T-helper 2 cell treated with Interferon-gamma antibody and Interleukin-4, amounts not matched to agents 5 μg/mL and 100 μg/mL, for 36 hours (primary cell): ENCODE results near the gene TRDMT1.

Source experiments
- DNase-seq: peaks from one replicate; pipeline ENCODE4 v3.0.0; 2021; ENCODE audit warnings: low spot score
- H3K27ac Mint-ChIP-seq: one replicate; pipeline ENCODE4 v1.8.0; 2021; ENCODE audit warnings: mild to moderate bottlenecking, mixed read lengths
- H3K27me3 Mint-ChIP-seq: one replicate; pipeline ENCODE4 v1.8.0; 2021; ENCODE audit warnings: low read depth, mixed read lengths
- H3K36me3 Mint-ChIP-seq: one replicate; pipeline ENCODE4 v1.8.0; 2021; ENCODE audit warnings: low read depth, mixed read lengths
- H3K4me1 Mint-ChIP-seq: one replicate; pipeline ENCODE4 v1.8.0; 2021; ENCODE audit warnings: low read depth, mixed read lengths
- H3K4me3 Mint-ChIP-seq: one replicate; pipeline ENCODE4 v1.8.0; 2022; ENCODE audit warnings: mild to moderate bottlenecking, moderate library complexity, mixed read lengths
- H3K9me3 Mint-ChIP-seq: one replicate; pipeline ENCODE4 v1.8.0; 2021; ENCODE audit warnings: mixed read lengths

The TRDMT1 gene

DNA sequence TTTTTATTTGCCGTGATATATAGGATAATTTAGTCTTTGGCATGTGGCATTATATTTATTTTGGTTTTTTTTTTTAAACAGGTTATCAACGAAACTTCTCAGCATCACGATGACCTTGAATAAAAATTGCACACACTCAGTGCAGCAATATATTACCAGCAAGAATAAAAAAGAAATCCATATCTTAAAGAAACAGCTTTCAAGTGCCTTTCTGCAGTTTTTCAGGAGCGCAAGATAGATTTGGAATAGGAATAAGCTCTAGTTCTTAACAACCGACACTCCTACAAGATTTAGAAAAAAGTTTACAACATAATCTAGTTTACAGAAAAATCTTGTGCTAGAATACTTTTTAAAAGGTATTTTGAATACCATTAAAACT lies 35.7 kb upstream of the TRDMT1 start:
- no peak for DNase-seq
- Mint-ChIP-seq H3K4me3 (no peak overlapping the region), H3K27ac (no peak overlapping the region), H3K36me3 (peaks cover 54% of the 10 kb centered on the region), H3K27me3 (no peaks in the 10 kb centered on the region), H3K9me3 (no peaks in the 10 kb centered on the region), H3K4me1 (peaks cover 29% of the 10 kb centered on the region)

GRCh38 chr10:17236468-17237148 lies 35.1 kb upstream of the TRDMT1 start:
- no peak overlapping the region for H3K27ac Mint-ChIP-seq
- DNase-seq = no peak
- no peak overlapping the region for H3K4me3 Mint-ChIP-seq
- H3K36me3 Mint-ChIP-seq = peaks cover 59% of the 10 kb centered on the region
- H3K9me3 Mint-ChIP-seq = no peaks in the 10 kb centered on the region
- H3K4me1 Mint-ChIP-seq = peaks cover 32% of the 10 kb centered on the region
- no peaks in the 10 kb centered on the region for H3K27me3 Mint-ChIP-seq

- Mint-ChIP-seq H3K4me1 (peaks cover 36% of the 10 kb centered on the region), H3K27me3 (no peaks in the 10 kb centered on the region), H3K36me3 (peaks cover 74% of the 10 kb centered on the region), H3K4me3 (peak overlapping the region; percentile 50), H3K9me3 (no peaks in the 10 kb centered on the region), H3K27ac (no peak overlapping the region)
- DNase-seq = no peak
Observed at GRCh38 chr10:17235136-17235535, 33.7 kb upstream of the TRDMT1 start.

DNA sequence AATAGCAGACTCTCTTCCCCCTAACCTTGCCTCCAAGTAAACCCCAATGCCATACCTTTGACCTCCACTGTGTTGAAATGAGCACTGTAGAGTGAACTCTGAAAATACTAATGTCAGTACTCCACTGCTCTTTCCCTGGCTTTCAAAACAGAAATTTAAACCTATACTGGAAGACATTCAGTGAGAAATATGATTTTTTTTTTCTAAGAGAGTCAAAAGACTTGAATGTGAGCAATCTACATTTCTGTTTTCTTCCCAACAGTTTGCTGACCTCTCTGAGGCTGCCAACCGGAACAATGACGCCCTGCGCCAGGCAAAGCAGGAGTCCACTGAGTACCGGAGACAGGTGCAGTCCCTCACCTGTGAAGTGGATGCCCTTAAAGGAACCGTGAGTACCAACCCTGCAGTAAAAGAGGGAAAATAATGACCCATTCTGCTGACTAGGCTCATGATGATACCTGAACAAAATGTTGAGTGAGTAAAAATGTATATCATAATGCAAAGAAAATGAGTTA lies 33.0 kb upstream of the TRDMT1 start:
- no peak for DNase-seq
- Mint-ChIP-seq H3K9me3 (no peaks in the 10 kb centered on the region), H3K36me3 (peaks cover 79% of the 10 kb centered on the region), H3K4me1 (peaks cover 36% of the 10 kb centered on the region), H3K27me3 (no peaks in the 10 kb centered on the region), H3K27ac (peak overlapping the region; percentile 3), H3K4me3 (peak overlapping the region; percentile 50)

DNA sequence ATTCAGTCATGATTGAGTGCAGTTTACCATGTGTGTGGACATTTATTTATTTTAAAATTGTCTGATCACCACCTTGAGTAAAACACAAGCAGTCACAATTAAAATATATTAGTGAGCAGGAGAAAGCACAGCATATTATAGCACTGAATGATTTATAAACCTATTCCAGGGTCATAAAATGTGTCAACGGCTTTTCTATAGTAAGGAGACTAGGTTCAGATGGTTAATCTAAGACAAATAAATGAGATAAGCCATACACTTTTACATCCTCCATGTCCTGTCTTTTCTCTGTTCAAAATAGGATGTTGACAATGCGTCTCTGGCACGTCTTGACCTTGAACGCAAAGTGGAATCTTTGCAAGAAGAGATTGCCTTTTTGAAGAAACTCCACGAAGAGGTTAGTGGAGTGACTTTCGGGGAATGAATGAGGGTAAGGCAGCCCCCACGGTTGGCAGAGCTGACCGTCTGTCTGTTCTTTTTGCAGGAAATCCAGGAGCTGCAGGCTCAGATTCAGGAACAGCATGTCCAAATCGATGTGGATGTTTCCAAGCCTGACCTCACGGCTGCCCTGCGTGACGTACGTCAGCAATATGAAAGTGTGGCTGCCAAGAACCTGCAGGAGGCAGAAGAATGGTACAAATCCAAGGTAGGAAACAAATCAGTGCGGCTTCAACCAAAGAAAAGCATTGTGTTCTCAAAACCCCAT lies 32.0 kb upstream of the TRDMT1 start:
- peak overlapping the region; percentile 26 for H3K4me3 Mint-ChIP-seq
- no peak for DNase-seq
- H3K4me1 Mint-ChIP-seq = peaks cover 36% of the 10 kb centered on the region
- H3K9me3 Mint-ChIP-seq = no peaks in the 10 kb centered on the region
- peaks cover 81% of the 10 kb centered on the region for H3K36me3 Mint-ChIP-seq
- no peaks in the 10 kb centered on the region for H3K27me3 Mint-ChIP-seq
- H3K27ac Mint-ChIP-seq = no peak overlapping the region

- Mint-ChIP-seq H3K4me1 (peaks cover 41% of the 10 kb centered on the region), H3K4me3 (peak overlapping the region; percentile 97), H3K27ac (peak overlapping the region; percentile 100), H3K27me3 (no peaks in the 10 kb centered on the region), H3K36me3 (peaks cover 76% of the 10 kb centered on the region), H3K9me3 (no peaks in the 10 kb centered on the region)
- no peak for DNase-seq
Observed at GRCh38 chr10:17232276-17232960, 30.9 kb upstream of the TRDMT1 start.

- no peaks in the 10 kb centered on the region for H3K9me3 Mint-ChIP-seq
- no peaks in the 10 kb centered on the region for H3K27me3 Mint-ChIP-seq
- H3K36me3 Mint-ChIP-seq = peaks cover 71% of the 10 kb centered on the region
- peak overlapping the region; percentile 100 for H3K27ac Mint-ChIP-seq
- H3K4me3 Mint-ChIP-seq = peak overlapping the region; percentile 97
- DNase-seq = no peak
- peaks cover 48% of the 10 kb centered on the region for H3K4me1 Mint-ChIP-seq
Observed at GRCh38 chr10:17231788-17232187, 30.3 kb upstream of the TRDMT1 start.

GRCh38 chr10:17229967-17230682 lies 28.7 kb upstream of the TRDMT1 start:
- Mint-ChIP-seq H3K4me1 (peaks cover 48% of the 10 kb centered on the region), H3K27ac (peak overlapping the region; percentile 100), H3K27me3 (no peaks in the 10 kb centered on the region), H3K36me3 (peaks cover 61% of the 10 kb centered on the region), H3K9me3 (no peaks in the 10 kb centered on the region), H3K4me3 (peak overlapping the region; percentile 97)
- peak; percentile 87 for DNase-seq

- no peaks in the 10 kb centered on the region for H3K27me3 Mint-ChIP-seq
- H3K4me1 Mint-ChIP-seq = peaks cover 48% of the 10 kb centered on the region
- peak overlapping the region; percentile 100 for H3K27ac Mint-ChIP-seq
- H3K36me3 Mint-ChIP-seq = peaks cover 61% of the 10 kb centered on the region
- no peak for DNase-seq
- no peaks in the 10 kb centered on the region for H3K9me3 Mint-ChIP-seq
- peak overlapping the region; percentile 97 for H3K4me3 Mint-ChIP-seq
Observed at GRCh38 chr10:17229717-17229966, 28.2 kb upstream of the TRDMT1 start.

DNA sequence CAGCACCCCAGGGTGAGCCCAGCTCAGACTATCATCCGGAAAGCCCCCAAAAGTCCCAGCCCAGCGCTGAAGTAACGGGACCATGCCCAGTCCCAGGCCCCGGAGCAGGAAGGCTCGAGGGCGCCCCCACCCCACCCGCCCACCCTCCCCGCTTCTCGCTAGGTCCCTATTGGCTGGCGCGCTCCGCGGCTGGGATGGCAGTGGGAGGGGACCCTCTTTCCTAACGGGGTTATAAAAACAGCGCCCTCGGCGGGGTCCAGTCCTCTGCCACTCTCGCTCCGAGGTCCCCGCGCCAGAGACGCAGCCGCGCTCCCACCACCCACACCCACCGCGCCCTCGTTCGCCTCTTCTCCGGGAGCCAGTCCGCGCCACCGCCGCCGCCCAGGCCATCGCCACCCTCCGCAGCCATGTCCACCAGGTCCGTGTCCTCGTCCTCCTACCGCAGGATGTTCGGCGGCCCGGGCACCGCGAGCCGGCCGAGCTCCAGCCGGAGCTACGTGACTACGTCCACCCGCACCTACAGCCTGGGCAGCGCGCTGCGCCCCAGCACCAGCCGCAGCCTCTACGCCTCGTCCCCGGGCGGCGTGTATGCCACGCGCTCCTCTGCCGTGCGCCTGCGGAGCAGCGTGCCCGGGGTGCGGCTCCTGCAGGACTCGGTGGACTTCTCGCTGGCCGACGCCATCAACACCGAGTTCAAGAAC lies 27.7 kb upstream of the TRDMT1 start:
- peaks cover 57% of the 10 kb centered on the region for H3K36me3 Mint-ChIP-seq
- peak overlapping the region; percentile 97 for H3K4me3 Mint-ChIP-seq
- H3K27ac Mint-ChIP-seq = peak overlapping the region; percentile 100
- no peaks in the 10 kb centered on the region for H3K9me3 Mint-ChIP-seq
- peak; percentile 73 for DNase-seq
- no peaks in the 10 kb centered on the region for H3K27me3 Mint-ChIP-seq
- peaks cover 43% of the 10 kb centered on the region for H3K4me1 Mint-ChIP-seq

GRCh38 chr10:17228091-17229015 lies 26.9 kb upstream of the TRDMT1 start, which contains the start of gene VIM:
VIM (plus strand) TSS chr10:17228241; CDS start chr10:17229423, 1,182 bp downstream.
- Mint-ChIP-seq H3K9me3 (no peaks in the 10 kb centered on the region), H3K4me1 (peaks cover 47% of the 10 kb centered on the region), H3K36me3 (peaks cover 51% of the 10 kb centered on the region), H3K4me3 (peak within 1 kb of the TSS; percentile 97), H3K27me3 (no peaks in the 10 kb centered on the region), H3K27ac (peak within 1 kb of the TSS; percentile 100)
- peak; percentile 87 for DNase-seq

DNA sequence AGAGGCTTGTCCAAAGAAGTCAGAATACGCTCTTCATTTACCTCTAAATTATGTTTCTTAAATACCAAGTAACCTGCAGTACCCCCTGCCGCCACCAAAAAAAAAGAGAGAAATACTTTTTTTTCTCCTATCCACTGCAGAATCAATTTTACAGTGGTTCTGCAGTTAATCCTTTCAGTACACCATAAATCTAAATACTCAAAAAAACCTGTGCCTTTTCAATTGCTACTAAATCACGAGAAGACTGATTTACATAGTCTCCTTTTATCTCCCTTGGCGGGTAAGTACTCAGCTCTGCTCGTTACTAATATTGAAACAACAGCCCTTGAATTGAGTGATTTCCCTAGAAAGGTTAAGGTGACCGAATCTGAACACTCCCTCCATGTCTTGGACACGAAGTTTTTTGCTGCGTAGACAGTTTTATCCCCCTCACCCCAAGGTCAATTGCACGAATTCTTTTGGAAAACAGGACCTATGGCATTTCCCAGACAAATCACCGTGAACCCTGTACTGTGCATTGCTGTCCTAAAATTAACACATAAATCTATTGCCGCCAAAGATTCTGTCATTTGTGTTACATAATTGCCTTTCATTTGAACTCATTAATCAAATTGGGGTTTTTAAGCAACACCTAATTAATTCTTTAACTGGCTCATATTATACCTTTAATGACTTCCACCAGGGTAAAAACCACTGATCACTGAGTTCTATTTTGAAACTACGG lies 26.1 kb upstream of the TRDMT1 start:
- Mint-ChIP-seq H3K4me3 (peak overlapping the region; percentile 97), H3K27me3 (no peaks in the 10 kb centered on the region), H3K4me1 (peaks cover 47% of the 10 kb centered on the region), H3K27ac (peak overlapping the region; percentile 100), H3K36me3 (peaks cover 48% of the 10 kb centered on the region), H3K9me3 (no peaks in the 10 kb centered on the region)
- peak; percentile 58 for DNase-seq
